Stimulated activated naive CD4-positive, alpha-beta T cell treated with Interleukin-2 at 50 U/mL for 16 hours (primary cell): Measurements from ENCODE around the gene YBEY.
"Not testable (repeated sequence)": the region's sequence is repeated elsewhere in the genome, so short reads cannot be mapped to it uniquely, and the experiment has no call there.

Source experiments
- DNase-seq: peaks from one replicate; lab custom pipeline; 2025; lab: John Stamatoyannopoulos, UW

YBEY gene

DNA sequence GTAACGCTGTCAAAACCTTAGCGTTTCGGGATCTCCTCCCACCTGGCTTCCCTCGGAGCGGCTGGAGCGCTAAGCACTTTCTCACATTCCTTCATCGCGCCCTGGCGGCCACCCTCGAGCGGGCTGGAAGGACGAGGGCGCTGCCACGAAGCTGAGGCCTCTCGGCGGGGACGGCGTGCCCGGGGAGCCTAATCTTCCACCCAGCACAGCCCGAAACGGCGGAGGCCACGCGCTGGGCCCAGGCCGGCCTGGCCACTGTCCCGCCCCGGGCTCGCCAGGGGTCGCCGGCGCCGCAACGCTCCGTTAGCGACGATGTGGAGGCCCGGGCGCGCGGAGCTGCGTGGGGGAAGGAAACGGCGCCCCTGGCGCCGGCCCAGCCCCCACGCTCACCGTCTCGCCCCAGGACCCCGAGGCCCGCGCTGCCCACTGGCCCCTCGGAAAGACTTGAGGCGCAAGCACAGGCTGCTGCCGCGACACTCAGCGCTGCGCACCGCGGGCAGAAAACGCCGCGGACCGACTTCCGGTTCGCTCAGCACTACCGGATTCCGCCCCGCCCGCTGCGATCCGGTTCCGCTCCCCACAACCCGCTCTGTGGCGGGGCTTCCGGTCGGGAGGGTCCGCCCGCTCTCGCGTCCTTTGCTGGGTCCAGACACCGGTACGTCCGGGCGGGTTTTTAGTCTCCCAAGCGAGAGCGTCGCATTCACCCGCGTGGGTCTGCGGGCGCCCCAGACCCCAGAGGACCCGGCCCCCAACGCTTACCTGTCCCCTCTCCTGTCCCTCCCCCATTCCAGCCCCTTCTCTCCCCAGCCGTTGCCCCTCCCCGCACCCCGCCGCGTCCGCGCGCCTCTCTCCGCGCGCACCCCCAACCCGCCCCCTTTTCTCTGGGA lies at the start of gene YBEY:
YBEY (plus strand) TSS at position 582 of the 887 bp plus-strand sequence. CDS start 572 bp downstream, outside the sequence.
- DNase-seq: peak; percentile 86

GRCh38 chr21:46237474-46237873 lies 48.7 kb upstream of the YBEY start:
- DNase-seq: no peak

- no peak for DNase-seq
These were observed 46.3 kb upstream of the YBEY start for GRCh38 chr21:46239817-46240325.

DNA sequence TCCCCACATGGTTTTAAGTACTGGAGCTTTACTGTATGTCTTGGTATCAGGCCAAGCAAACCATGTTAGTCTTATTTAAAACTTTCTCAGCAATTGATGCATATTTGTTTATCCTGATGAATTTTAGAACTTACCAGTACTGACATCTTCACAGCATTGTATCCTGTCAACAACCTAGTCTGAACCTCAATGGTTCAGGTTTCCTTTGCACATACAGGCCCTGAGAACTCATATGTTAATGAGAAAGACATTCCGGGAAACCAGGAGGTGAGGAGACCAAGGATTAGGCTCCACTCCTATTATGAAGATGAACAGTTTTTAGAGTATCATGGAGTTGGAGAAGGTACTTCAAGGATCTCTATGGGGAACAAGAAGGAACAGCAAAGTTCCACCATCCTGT lies 44.6 kb upstream of the YBEY start:
- not testable (repeated sequence) for DNase-seq

GRCh38 chr21:46243325-46243724 lies 42.8 kb upstream of the YBEY start:
- DNase-seq: no peak

DNA sequence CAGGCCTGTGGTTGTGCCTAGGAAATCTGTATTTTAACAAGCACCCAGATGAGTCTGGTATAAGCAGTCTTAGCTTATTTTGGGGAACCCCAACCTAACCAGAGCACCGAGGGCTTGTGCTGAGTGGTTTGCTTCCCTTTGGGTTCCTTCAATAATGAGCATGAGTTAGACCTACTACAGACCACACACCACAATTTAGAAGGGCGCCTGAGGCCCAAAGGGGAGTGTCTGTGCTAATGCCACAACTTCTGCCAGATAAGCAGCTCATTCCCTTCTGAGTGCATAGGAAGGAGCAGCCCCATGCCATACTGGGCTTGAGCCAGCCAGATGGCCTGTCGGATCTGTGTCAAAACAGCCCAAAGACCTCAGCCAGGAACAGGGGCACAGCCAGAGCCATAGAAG lies 42.2 kb upstream of the YBEY start:
- no peak for DNase-seq

DNA sequence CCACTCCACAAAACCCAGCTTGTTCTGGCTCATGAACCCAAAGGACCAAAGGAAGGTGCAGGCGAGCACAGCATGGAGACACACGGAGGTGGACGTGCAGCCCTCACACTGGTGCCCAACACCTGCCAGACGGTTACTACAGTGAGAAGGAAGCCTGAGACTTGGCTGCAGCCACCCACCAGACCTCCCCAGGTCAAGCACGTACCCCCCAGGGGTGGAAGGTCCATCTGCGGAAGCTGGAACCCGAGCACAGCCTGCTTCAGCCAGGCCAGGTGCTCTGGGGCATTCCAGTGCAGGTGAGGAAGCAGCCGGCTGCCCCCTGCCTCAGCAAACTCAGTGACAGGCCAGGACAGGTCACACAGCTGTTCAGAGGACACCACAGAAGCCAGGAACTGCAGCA lies 41.5 kb upstream of the YBEY start:
- no peak for DNase-seq

DNA sequence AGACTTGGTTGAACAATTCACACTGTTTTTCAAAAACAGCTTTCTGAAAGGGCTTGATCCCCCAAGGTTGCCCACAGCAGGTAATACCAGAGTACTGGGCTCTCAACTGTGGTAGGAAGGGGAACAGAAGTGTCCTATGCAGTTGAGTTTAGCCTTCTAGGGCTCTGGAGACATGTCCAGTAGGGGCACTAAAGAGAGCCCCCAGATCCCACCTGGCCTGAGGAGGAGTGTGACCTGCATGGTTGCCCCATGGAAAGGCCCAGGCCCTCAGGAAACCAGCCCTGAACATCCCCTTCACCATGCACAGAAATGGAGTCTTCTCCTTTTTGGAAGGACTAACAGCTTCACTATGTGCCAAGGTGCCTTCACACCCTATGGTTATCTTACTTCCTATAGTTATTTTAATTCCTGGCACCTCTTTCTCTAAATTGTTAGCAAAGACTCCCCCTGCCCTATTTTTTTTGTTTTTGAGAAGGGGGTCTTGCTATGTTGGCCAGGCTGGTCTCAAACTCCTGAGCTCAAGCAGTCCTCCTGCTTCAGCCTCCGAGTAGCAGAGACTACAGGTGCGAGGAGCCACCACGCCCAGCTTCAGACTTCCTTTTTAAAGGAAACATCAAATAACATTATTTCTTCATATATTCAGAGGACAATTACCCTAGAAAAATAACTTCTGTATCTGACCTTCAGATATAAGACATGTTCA lies 40.8 kb upstream of the YBEY start:
- no peak for DNase-seq

DNA sequence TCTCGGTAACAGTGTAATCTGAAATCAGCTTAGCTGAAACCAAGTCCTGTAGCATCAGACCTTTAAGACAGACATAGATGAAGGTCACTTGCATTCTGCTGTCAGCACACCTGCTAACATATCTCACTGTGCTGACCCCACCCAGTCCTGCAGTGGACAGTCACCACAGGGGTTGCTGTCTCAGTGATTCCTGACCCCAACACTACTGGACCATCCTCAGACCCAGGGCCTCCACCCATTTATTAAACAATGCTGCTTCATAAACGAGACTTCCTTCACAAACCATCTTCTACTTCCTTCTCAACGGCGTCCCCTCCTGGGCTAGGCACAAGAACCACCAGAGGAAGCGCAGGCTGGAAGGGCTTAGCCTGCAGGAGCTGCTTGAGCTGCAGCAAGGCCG lies 39.8 kb upstream of the YBEY start:
- no peak for DNase-seq

DNA sequence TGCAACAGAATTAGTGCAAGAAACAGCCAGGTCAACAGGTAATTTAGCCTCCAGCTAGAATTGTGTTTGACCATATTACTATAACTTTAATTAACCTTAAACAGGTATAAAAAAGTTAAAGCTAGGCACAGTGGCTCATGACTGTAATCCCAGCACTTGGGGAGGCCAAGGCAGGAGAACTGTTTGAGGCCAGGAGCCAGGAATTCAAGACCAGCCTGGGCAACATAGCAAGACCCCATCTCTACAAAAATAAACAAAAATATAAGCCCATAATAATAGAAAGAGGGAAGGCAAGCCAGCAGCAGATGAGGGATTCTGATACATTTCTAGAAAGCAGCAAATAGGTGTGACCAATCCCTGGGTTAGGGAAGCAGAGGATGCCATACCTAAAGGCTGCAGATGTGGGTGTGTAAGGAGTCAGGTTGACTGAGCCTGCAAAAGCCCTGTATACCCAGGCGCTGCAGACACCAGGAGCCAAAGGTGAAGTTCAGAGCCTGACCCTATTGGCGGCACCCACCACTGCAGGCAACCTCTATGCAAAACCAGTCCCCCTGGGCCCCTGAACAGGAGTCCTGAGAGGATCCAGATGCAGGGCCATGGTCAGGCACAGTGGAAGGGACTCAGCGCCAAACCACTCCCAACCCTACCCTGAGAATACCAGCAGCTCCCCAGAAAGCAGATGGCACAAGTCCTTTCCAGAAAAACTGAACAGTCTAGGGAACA lies 38.3 kb upstream of the YBEY start:
- DNase-seq: no peak

- DNase-seq: no peak
These were observed 37.7 kb upstream of the YBEY start for GRCh38 chr21:46248422-46248782.

DNA sequence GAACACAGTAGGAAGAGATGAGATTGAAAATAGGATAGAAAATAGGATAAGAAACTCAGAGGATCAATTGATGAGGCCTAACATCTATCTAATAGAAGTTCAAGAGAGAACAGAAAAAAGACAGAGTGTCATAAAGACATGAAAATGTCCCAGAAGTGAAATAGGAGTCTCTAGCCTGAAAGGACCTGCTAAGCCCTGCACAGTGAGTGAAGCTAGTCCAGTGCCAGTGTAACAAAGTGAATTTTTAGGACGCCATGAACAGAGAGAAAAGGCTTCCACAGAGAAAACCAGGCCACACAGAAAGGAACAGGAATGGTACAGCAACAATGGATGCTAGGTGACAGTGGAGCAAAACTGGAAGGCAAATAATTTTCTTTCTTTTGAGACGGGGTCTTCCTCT lies 37.3 kb upstream of the YBEY start:
- no peak for DNase-seq

- DNase-seq: no peak
These were observed 35.9 kb upstream of the YBEY start for GRCh38 chr21:46250146-46250725.

- no peak for DNase-seq
These were observed 33.3 kb upstream of the YBEY start for GRCh38 chr21:46252840-46253239.

- DNase-seq: peak; percentile 52
These were observed 32.5 kb upstream of the YBEY start for GRCh38 chr21:46253610-46254124.

- no peak for DNase-seq
These were observed 31.8 kb upstream of the YBEY start for GRCh38 chr21:46254208-46254975.

DNA sequence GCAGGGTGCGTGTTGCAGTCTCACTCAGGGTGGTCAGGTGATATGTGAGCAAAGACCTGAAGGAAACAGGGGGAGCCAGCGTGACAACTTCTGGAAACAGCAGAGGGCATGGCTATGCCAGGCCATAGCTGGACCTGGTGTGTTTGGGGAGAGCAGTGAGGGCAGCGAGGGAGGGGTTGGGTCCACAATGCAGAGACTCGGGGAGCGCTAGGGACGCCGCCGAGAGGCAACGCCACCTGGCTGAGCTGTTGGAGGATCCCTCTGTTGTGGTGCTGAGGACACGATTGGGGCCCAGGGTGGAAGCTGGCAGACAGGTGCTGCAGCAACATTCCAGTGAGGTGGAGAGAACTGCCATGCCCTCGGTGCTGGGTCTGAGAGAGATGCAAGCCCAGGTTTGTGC lies 31.0 kb upstream of the YBEY start:
- DNase-seq: no peak

GRCh38 chr21:46255758-46256337 lies 30.3 kb upstream of the YBEY start:
- DNase-seq: no peak

GRCh38 chr21:46256501-46256994 lies 29.6 kb upstream of the YBEY start:
- no peak for DNase-seq

- DNase-seq: no peak
These were observed 22.0 kb upstream of the YBEY start for GRCh38 chr21:46264046-46264689.
